ENCODE results near the gene LRCOL1. TPM values are rescaled to one million over a fixed set of nuclear protein-coding genes. Genes with fewer than 3 reads are reported as not detected.

The LRCOL1 gene
- total RNA-seq, 1 experiment from 2014 or later, result not detected

GRCh38 chr12:132584429-132584828 is 26.0 kb downstream of the LRCOL1 start:
- no peak overlapping the region for H3K9ac ChIP-seq (ENCODE audit: low read length)
- H2AFZ ChIP-seq (ENCODE audit: low read depth, low read length, poor library complexity, severe bottlenecking), result no peak overlapping the region
- H3K4me3 ChIP-seq (replicated peaks in 1 of 2; ENCODE audit: low read depth in 1 of 2, low read length in 2 of 2), result no peak overlapping the region
- H3K27ac ChIP-seq (ENCODE audit: low read depth, low read length), result no peak overlapping the region
- no peak for DNase-seq (ENCODE audit: low read depth, low spot score)
- no TSS peak for BruUV-seq (replicated peaks)
- TF ChIP-seq POLR2A (IDR thresholded peaks at IDR 0.05; ENCODE audit: borderline replicate concordance, extremely low read depth, insufficient read depth, insufficient read length) (no peak), ZNF274 (IDR thresholded peaks at IDR 0.05; ENCODE audit: low read depth, low read length) (no peak), POLR2AphosphoS5 (IDR thresholded peaks at IDR 0.05; ENCODE audit: low read depth, low read length) (no peak), REST (IDR thresholded peaks at IDR 0.05; ENCODE audit: low read depth) (no peak), RAD21 (IDR thresholded peaks at IDR 0.05; ENCODE audit: low read depth) (no peak)
- H3K36me3 ChIP-seq (ENCODE audit: control insufficient read depth in 1 of 2, insufficient read depth in 2 of 2, low read length in 2 of 2), result peaks cover 3 to 9% of the 10 kb centered on the region in 2 experiments; a peak in 2 of 4 replicates
- CTCF ChIA-PET, result no interaction called here
- H3K27me3 ChIP-seq (ENCODE audit: insufficient read depth, low read length), result no peaks in the 10 kb centered on the region
- H4K20me1 ChIP-seq (ENCODE audit: insufficient read depth), result no peaks in the 10 kb centered on the region; the same call in 1 of the 2 replicates
- POLR2A ChIA-PET, result no interaction called here
- no peak for ATAC-seq
- intact Hi-C loops (cut with micrococcal nuclease), result no loop called here
- no peaks in the 10 kb centered on the region for H3K9me3 ChIP-seq (ENCODE audit: control insufficient read depth in 1 of 2, insufficient read depth in 1 of 2, low read depth in 1 of 2, low read length in 2 of 2)
- H3K9me2 ChIP-seq (ENCODE audit: insufficient read depth), result no peaks in the 10 kb centered on the region
- no peaks in the 10 kb centered on the region for H3K79me2 ChIP-seq (ENCODE audit: insufficient read depth, low read length)
- RAD21 ChIA-PET (ENCODE audit: low non-redundant PET in 1 of 2, low total read pairs in 2 of 2, uncharacterized antibody in 2 of 2, unreplicated experiment in 2 of 2), result no interaction called here
- H3K4me1 ChIP-seq (ENCODE audit: control insufficient read depth in 1 of 2, insufficient read depth in 2 of 2, low read length in 2 of 2), result no peaks in the 10 kb centered on the region
- H3K4me2 ChIP-seq (ENCODE audit: low read length), result no peak overlapping the region

GRCh38 chr12:132583736-132584135 is 26.6 kb downstream of the LRCOL1 start:
- Histone ChIP-seq H3K9ac (ENCODE audit: low read length) (no peak overlapping the region), H3K27ac (ENCODE audit: low read depth, low read length) (no peak overlapping the region), H2AFZ (ENCODE audit: low read depth, low read length, poor library complexity, severe bottlenecking) (no peak overlapping the region), H3K4me1 (ENCODE audit: control insufficient read depth in 1 of 2, insufficient read depth in 2 of 2, low read length in 2 of 2) (no peaks in the 10 kb centered on the region), H3K27me3 (ENCODE audit: insufficient read depth, low read length) (no peaks in the 10 kb centered on the region), H3K79me2 (ENCODE audit: insufficient read depth, low read length) (no peaks in the 10 kb centered on the region), H4K20me1 (ENCODE audit: insufficient read depth) (no peaks in the 10 kb centered on the region; the same call in 1 of the 2 replicates), H3K9me2 (ENCODE audit: insufficient read depth) (no peaks in the 10 kb centered on the region), H3K36me3 (ENCODE audit: control insufficient read depth in 1 of 2, insufficient read depth in 2 of 2, low read length in 2 of 2) (peaks cover 3 to 9% of the 10 kb centered on the region in 2 experiments; a peak in 2 of 4 replicates), H3K9me3 (ENCODE audit: control insufficient read depth in 1 of 2, insufficient read depth in 1 of 2, low read depth in 1 of 2, low read length in 2 of 2) (no peaks in the 10 kb centered on the region), H3K4me3 (replicated peaks in 1 of 2; ENCODE audit: low read depth in 1 of 2, low read length in 2 of 2) (no peak overlapping the region), H3K4me2 (ENCODE audit: low read length) (no peak overlapping the region)
- DNase-seq (ENCODE audit: low read depth, low spot score), result no peak
- BruUV-seq (replicated peaks), result TSS peak; percentile 78
- ChIA-PET CTCF (no interaction called here), POLR2A (no interaction called here), RAD21 (ENCODE audit: low non-redundant PET in 1 of 2, low total read pairs in 2 of 2, uncharacterized antibody in 2 of 2, unreplicated experiment in 2 of 2) (no interaction called here)
- ATAC-seq, result no peak
- intact Hi-C loops (cut with micrococcal nuclease), result no loop called here
- TF ChIP-seq ZNF274 (IDR thresholded peaks at IDR 0.05; ENCODE audit: low read depth, low read length) (no peak), EZH2 (IDR thresholded peaks at IDR 0.05) (no peak), ZBTB33 (IDR thresholded peaks at IDR 0.05; ENCODE audit: extremely low read depth, insufficient replicate concordance, low read length) (no peak), TCF7L2 (IDR thresholded peaks at IDR 0.05; ENCODE audit: borderline replicate concordance, extremely low read depth, insufficient read depth, insufficient read length) (no peak), RAD21 (IDR thresholded peaks at IDR 0.05; ENCODE audit: low read depth) (no peak), POLR2AphosphoS5 (IDR thresholded peaks at IDR 0.05; ENCODE audit: low read depth, low read length) (no peak), ATF3 (IDR thresholded peaks at IDR 0.05) (no peak), SP1 (IDR thresholded peaks at IDR 0.05; ENCODE audit: low read depth) (no peak), CBX3 (IDR thresholded peaks at IDR 0.05; ENCODE audit: low read depth) (no peak)
